Nephron (organoid): Measurements from ENCODE around the gene ATF6B.

Experiments used
- H3K27ac Mint-ChIP-seq, 3 experiments: 2 replicates each; pipeline ENCODE4 v1.8.0; 2020; ENCODE audit warnings: mixed read lengths in 3 of 3, mild to moderate bottlenecking in 2 of 3, moderate library complexity in 1 of 3
- H3K27me3 Mint-ChIP-seq: 2 replicates; pipeline ENCODE4 v1.8.0; 2021; ENCODE audit warnings: low read depth, mild to moderate bottlenecking, moderate library complexity, mixed read lengths
- H3K36me3 Mint-ChIP-seq: 2 replicates; pipeline ENCODE4 v1.8.0; 2020; ENCODE audit warnings: low read depth, mixed read lengths
- H3K4me1 Mint-ChIP-seq: 2 replicates; pipeline ENCODE4 v1.8.0; 2020; ENCODE audit warnings: mixed read lengths
- H3K4me3 Mint-ChIP-seq, 3 experiments: 2 replicates each; pipeline ENCODE4 v1.8.0; 2020; ENCODE audit warnings: mild to moderate bottlenecking in 3 of 3, mixed read lengths in 3 of 3, moderate library complexity in 2 of 3
- H3K9me3 Mint-ChIP-seq: 2 replicates; pipeline ENCODE4 v1.8.0; 2020; ENCODE audit warnings: mixed read lengths
- TF ChIP-seq, protein P1 (sequence below), 3 experiments: fragments of 200-600 bp; sonication (generic); IDR thresholded peaks; one replicate each; pipeline ENCODE4 v1.5.0; 2021; ENCODE audit warnings: antibody characterized with exemption in 3 of 3; ENCODE audit not compliant: unreplicated experiment in 3 of 3

The ATF6B gene

GRCh38 chr6:32074996-32075532, 53.0 kb downstream of the ATF6B start:
- Mint-ChIP-seq H3K27me3 (peaks cover 3% of the 10 kb centered on the region), H3K4me1 (peaks cover 70% of the 10 kb centered on the region), H3K27ac (peak overlapping the region; percentile 74 to 93 (median 74)), H3K9me3 (no peaks in the 10 kb centered on the region), H3K36me3 (no peaks in the 10 kb centered on the region), H3K4me3 (peak overlapping the region in 1 of 3 experiments; percentile 10)
- TF ChIP-seq, protein P1, sequence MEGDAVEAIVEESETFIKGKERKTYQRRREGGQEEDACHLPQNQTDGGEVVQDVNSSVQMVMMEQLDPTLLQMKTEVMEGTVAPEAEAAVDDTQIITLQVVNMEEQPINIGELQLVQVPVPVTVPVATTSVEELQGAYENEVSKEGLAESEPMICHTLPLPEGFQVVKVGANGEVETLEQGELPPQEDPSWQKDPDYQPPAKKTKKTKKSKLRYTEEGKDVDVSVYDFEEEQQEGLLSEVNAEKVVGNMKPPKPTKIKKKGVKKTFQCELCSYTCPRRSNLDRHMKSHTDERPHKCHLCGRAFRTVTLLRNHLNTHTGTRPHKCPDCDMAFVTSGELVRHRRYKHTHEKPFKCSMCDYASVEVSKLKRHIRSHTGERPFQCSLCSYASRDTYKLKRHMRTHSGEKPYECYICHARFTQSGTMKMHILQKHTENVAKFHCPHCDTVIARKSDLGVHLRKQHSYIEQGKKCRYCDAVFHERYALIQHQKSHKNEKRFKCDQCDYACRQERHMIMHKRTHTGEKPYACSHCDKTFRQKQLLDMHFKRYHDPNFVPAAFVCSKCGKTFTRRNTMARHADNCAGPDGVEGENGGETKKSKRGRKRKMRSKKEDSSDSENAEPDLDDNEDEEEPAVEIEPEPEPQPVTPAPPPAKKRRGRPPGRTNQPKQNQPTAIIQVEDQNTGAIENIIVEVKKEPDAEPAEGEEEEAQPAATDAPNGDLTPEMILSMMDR (IDR thresholded peaks at IDR 0.05; ENCODE audit: unreplicated experiment in 3 of 3) = no peak

DNA sequence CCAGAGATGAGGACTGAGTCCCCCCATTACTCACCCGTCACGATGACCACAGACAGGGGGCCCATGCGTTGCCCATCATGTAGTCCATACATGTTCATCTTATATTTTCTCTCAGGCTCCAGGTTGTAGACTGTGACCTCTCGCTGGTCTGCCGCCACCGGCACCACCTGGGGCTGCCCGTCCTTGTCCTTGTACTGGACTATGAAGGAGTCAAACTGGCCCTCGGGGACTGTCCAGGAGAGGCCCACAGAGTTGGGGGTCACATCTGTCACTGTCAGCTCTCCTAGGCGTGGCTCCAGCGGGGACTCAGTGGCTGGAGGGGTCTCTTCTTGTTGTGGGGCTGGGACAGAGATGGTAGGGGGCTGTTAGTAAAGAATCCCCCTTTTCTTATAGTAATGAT, 54.4 kb downstream of the ATF6B start:
- H3K27me3 Mint-ChIP-seq = peaks cover 3% of the 10 kb centered on the region
- H3K4me1 Mint-ChIP-seq = peaks cover 65% of the 10 kb centered on the region
- TF ChIP-seq, protein P1 (IDR thresholded peaks at IDR 0.05; ENCODE audit: unreplicated experiment in 3 of 3) = no peak
- H3K27ac Mint-ChIP-seq = peak overlapping the region; percentile 3 to 70 (median 61)
- no peaks in the 10 kb centered on the region for H3K9me3 Mint-ChIP-seq
- H3K4me3 Mint-ChIP-seq = no peak overlapping the region
- H3K36me3 Mint-ChIP-seq = no peaks in the 10 kb centered on the region

DNA sequence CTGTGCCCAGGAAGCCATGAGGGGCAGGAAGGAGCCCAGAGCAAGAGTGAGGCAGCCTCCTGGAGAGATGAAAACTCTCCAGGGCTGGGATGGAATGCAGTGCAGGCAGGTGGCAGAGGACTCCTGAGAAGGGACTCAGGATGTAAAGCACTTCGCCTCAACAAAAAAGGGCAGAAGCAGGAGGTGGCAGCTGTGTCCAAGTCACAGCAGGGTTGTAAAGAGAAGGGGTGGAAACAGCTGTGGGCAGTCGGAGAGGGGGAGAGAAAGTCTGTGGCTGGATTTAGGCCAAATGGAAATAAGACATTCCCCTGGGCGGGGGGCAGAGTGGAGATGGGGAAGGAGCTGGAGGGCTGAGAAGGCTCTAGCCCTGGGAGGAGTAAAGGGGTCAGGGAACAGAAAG, 54.9 kb downstream of the ATF6B start:
- no peaks in the 10 kb centered on the region for H3K9me3 Mint-ChIP-seq
- H3K27ac Mint-ChIP-seq = peak overlapping the region; percentile 3 to 70 (median 61)
- H3K36me3 Mint-ChIP-seq = no peaks in the 10 kb centered on the region
- TF ChIP-seq, protein P1 (IDR thresholded peaks at IDR 0.05; ENCODE audit: unreplicated experiment in 3 of 3) = no peak
- peak overlapping the region in 2 of 3 experiments; percentile 1 to 24 for H3K4me3 Mint-ChIP-seq
- peaks cover 3% of the 10 kb centered on the region for H3K27me3 Mint-ChIP-seq
- peaks cover 65% of the 10 kb centered on the region for H3K4me1 Mint-ChIP-seq

DNA sequence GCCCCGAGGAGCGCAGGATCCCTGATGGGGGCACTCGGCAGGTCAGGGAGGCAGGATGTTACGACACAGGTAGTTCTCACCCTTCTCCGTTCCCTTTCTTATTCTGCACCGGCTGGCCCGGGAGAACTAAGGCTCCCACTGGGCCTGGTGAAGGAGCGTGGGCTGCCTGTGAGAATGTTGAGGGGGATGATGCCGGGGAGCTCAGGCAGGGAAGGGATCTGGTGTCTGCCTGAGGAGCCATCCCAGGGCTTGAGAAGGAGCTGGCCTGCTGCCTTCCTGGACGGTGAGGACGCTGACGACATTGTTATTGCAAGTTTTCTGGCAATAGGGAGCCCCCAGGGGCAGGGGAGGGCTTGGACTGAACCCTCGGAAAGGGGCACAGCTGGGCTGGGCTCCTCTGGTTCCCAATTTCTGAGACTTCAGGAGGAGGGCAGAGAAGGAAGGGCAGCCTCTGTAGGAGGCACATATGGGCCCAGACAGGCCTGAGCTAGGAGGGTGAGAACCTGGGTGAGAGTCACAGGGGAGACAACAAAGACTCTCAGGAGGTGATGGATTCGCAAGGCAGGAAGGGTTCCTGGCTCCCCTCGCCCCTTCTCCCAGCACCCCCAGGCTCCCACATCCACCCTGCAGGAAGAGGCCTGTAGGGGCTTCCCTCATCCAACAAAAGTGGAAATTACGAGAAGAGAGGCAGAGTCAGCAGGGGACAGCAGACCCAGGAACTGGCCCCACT, 57.1 kb downstream of the ATF6B start:
- H3K27ac Mint-ChIP-seq = peak overlapping the region in 2 of 3 experiments; percentile 96 to 97
- no peaks in the 10 kb centered on the region for H3K9me3 Mint-ChIP-seq
- no peaks in the 10 kb centered on the region for H3K36me3 Mint-ChIP-seq
- H3K4me1 Mint-ChIP-seq = peaks cover 54% of the 10 kb centered on the region
- H3K4me3 Mint-ChIP-seq = peak overlapping the region in 1 of 3 experiments; percentile 43
- TF ChIP-seq, protein P1 (IDR thresholded peaks at IDR 0.05; ENCODE audit: unreplicated experiment in 3 of 3) = no peak
- no peaks in the 10 kb centered on the region for H3K27me3 Mint-ChIP-seq

DNA sequence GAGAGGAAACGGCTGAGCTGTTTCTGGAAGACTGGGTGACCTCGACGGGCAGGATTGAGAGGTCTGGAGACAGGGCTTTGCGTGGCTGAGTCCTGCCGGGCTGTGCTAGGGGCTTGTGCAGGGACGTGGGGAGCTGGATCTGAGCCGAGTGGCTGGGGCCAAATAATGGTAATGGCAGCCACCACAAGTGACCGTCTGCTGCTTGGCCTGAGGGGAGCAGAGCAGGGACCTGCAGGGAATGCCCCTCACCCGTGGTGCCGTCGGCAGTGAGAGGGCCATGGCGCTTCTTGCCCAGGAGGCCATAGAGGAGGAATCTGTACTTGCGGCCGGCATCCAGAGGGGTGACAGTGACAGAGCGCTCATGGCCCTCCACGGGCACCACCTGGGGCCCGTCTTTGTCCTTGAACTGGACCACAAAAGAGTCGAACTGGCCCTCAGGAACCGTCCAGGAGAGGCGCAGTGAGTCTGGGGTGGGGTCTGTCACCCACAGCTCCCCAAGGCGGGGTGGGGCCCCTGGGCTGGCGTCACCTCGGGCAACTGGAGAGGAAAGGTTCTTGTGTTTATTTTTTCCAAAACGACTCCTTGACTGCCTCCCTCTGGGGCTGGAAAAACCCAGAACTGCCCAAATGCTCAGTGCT, 58.0 kb downstream of the ATF6B start:
- Mint-ChIP-seq H3K27ac (peak overlapping the region in 2 of 3 experiments; percentile 96 to 97), H3K27me3 (no peaks in the 10 kb centered on the region), H3K4me1 (peaks cover 44% of the 10 kb centered on the region), H3K4me3 (no peak overlapping the region), H3K9me3 (no peaks in the 10 kb centered on the region), H3K36me3 (no peaks in the 10 kb centered on the region)
- TF ChIP-seq, protein P1 (IDR thresholded peaks at IDR 0.05; ENCODE audit: unreplicated experiment in 3 of 3) = no peak
